Parathyroid adenoma (tissue), 2 donors: Measurements from ENCODE around the gene MATCAP1.

ENCODE experiments used
- H2AFZ ChIP-seq: fragments of 300-600 bp; sonication (generic); one replicate; pipeline ENCODE4 v1.7.0; 2017; ENCODE audit warnings: antibody characterized with exemption, mild to moderate bottlenecking
- H3K27ac ChIP-seq: fragments of 300-600 bp; sonication (generic); one replicate; pipeline ENCODE4 v1.7.0; 2017
- H3K27me3 ChIP-seq: fragments of 300-600 bp; sonication (generic); one replicate; pipeline ENCODE4 v1.7.0; 2017; ENCODE audit warnings: low read length; ENCODE audit not compliant: control insufficient read depth, insufficient read depth
- H3K36me3 ChIP-seq: fragments of 300-600 bp; sonication (generic); one replicate; pipeline ENCODE4 v1.7.0; 2017; ENCODE audit warnings: low read length; ENCODE audit not compliant: control insufficient read depth, insufficient read depth
- H3K4me1 ChIP-seq: fragments of 300-600 bp; sonication (generic); one replicate; pipeline ENCODE4 v1.7.0; 2017; ENCODE audit warnings: control low read depth
- H3K4me2 ChIP-seq: fragments of 300-600 bp; sonication (generic); one replicate; pipeline ENCODE4 v1.7.0; 2017; ENCODE audit warnings: low read length
- H3K4me3 ChIP-seq: fragments of 300-600 bp; sonication (generic); one replicate; pipeline ENCODE4 v1.7.0; 2017; ENCODE audit warnings: low read depth, low read length
- H3K79me2 ChIP-seq: fragments of 300-600 bp; sonication (generic); one replicate; pipeline ENCODE4 v1.7.0; 2017; ENCODE audit warnings: control low read depth
- H3K9ac ChIP-seq: fragments of 300-600 bp; sonication (generic); one replicate; pipeline ENCODE4 v1.7.0; 2017; ENCODE audit warnings: mild to moderate bottlenecking
- H3K9me3 ChIP-seq: fragments of 300-600 bp; sonication (generic); one replicate; pipeline ENCODE4 v1.7.0; 2017; ENCODE audit warnings: low read length; ENCODE audit not compliant: control insufficient read depth
- CTCF ChIP-seq: fragments of 300-600 bp; sonication (generic); IDR thresholded peaks from one replicate; pipeline ENCODE4 v1.7.0; 2017; ENCODE audit warnings: antibody characterized with exemption, mild to moderate bottlenecking
- donor health status: primary hyperparathyroidism.

The MATCAP1 gene

GRCh38 chr16:67164599-67165061 is 19.1 kb downstream of the MATCAP1 start, which contains the start of gene HSF4:
Gene HSF4, plus strand, starts transcription at chr16:67164745. Its CDS starts 67 bp downstream, at chr16:67164812.
- Histone ChIP-seq H3K27ac (peak within 1 kb of the TSS; percentile 74), H3K79me2 (no peaks in the 10 kb centered on the region), H3K9me3 (no peaks in the 10 kb centered on the region), H3K4me2 (peak within 1 kb of the TSS; percentile 81), H3K4me3 (peak within 1 kb of the TSS; percentile 75), H3K4me1 (peaks cover 17% of the 10 kb centered on the region), H3K36me3 (no peaks in the 10 kb centered on the region), H2AFZ (peak within 1 kb of the TSS; percentile 80), H3K9ac (no peak within 1 kb of the TSS), H3K27me3 (no peaks in the 10 kb centered on the region)
- TF ChIP-seq CTCF = no peak

- H2AFZ ChIP-seq = peak overlapping the region; percentile 80
- no peaks in the 10 kb centered on the region for H3K36me3 ChIP-seq
- TF ChIP-seq CTCF = no peak
- peak overlapping the region; percentile 75 for H3K4me3 ChIP-seq
- H3K79me2 ChIP-seq = no peaks in the 10 kb centered on the region
- H3K27ac ChIP-seq = peak overlapping the region; percentile 74
- H3K9me3 ChIP-seq = no peaks in the 10 kb centered on the region
- H3K9ac ChIP-seq = no peak overlapping the region
- peaks cover 12% of the 10 kb centered on the region for H3K4me1 ChIP-seq
- no peaks in the 10 kb centered on the region for H3K27me3 ChIP-seq
- H3K4me2 ChIP-seq = peak overlapping the region; percentile 76
Observed at GRCh38 chr16:67163999-67164558, 19.7 kb downstream of the MATCAP1 start.

GRCh38 chr16:67163164-67163998 is 20.4 kb downstream of the MATCAP1 start:
- H3K4me1 ChIP-seq = peaks cover 12% of the 10 kb centered on the region
- H3K9me3 ChIP-seq = no peaks in the 10 kb centered on the region
- H3K4me2 ChIP-seq = peak overlapping the region; percentile 76
- H2AFZ ChIP-seq = peak overlapping the region; percentile 80
- TF ChIP-seq CTCF = no peak
- H3K36me3 ChIP-seq = no peaks in the 10 kb centered on the region
- peak overlapping the region; percentile 75 for H3K4me3 ChIP-seq
- peak overlapping the region; percentile 74 for H3K27ac ChIP-seq
- H3K9ac ChIP-seq = no peak overlapping the region
- H3K79me2 ChIP-seq = no peaks in the 10 kb centered on the region
- H3K27me3 ChIP-seq = no peaks in the 10 kb centered on the region

- H3K9ac ChIP-seq = no peak overlapping the region
- H3K4me3 ChIP-seq = peak overlapping the region; percentile 75
- peaks cover 12% of the 10 kb centered on the region for H3K4me1 ChIP-seq
- TF ChIP-seq CTCF = no peak
- H3K9me3 ChIP-seq = no peaks in the 10 kb centered on the region
- no peaks in the 10 kb centered on the region for H3K79me2 ChIP-seq
- H2AFZ ChIP-seq = peak overlapping the region; percentile 80
- peak overlapping the region; percentile 76 for H3K4me2 ChIP-seq
- H3K27me3 ChIP-seq = no peaks in the 10 kb centered on the region
- peak overlapping the region; percentile 74 for H3K27ac ChIP-seq
- no peaks in the 10 kb centered on the region for H3K36me3 ChIP-seq
Observed at GRCh38 chr16:67162506-67163163, 21.1 kb downstream of the MATCAP1 start.
